GM12878 (cell line): Measurements from ENCODE around the gene LMBRD1. TPM values are rescaled to one million over a fixed set of nuclear protein-coding genes. Genes with fewer than 3 reads are reported as not detected.
A peak's percentile ranks its signal among the peaks of the same experiment; 100 is the strongest.

ENCODE experiments used
- ATAC-seq: fragments of 200-7000 bp; cut with Tn5 transposase; 3 replicates; pipeline ENCODE4 v1.9.1; 2020; ENCODE audit warnings: mild to moderate bottlenecking, moderate library complexity
- BruUV-seq: library from RNA; stranded (reverse); fragments of 400-500 nt; replicated peaks from 2 replicates; lab custom pipeline; 2021; lab: Mats Ljungman, UMichigan
- CTCF ChIA-PET: fragments of 300-600 bp; sonication (Branson Sonifier 250); formaldehyde crosslinking; extraction: SDS; loops from one replicate; lab custom pipeline; 2021; ENCODE audit warnings: inconsistent platforms; lab: Yijun Ruan, JAX
- POLR2A ChIA-PET: fragments of 350-600 bp; formaldehyde crosslinking; extraction: SDS; loops from one replicate; lab custom pipeline; 2021; ENCODE audit warnings: inconsistent platforms; lab: Charles Lee
- RAD21 ChIA-PET: fragments of 300-600 bp; sonication (Branson Sonifier 250); formaldehyde crosslinking; loops from one replicate; lab custom pipeline; 2023; ENCODE audit warnings: antibody characterized with exemption; ENCODE audit not compliant: unreplicated experiment; lab: Charles Lee
- SMC1A ChIA-PET: fragments of 300-600 bp; sonication (Branson Sonifier 250); formaldehyde crosslinking; loops from one replicate; lab custom pipeline; 2023; ENCODE audit not compliant: unreplicated experiment, uncharacterized antibody; lab: Charles Lee
- DNase-seq: peaks from one replicate; pipeline ENCODE4 v3.0.0-alpha.2; 2011; ENCODE audit warnings: low read depth, low spot score
- FAIRE-seq: peaks from 3 replicates; lab custom pipeline; 2011; peaks lifted over from hg19 to GRCh38; lab: Jason Lieb, UNC
- H2AFZ ChIP-seq: 2 replicates; pipeline ENCODE4 v1.6.0; 2011; ENCODE audit warnings: low read depth, low read length, control low read depth; ENCODE audit not compliant: control insufficient read depth
- H3K27ac ChIP-seq: 2 replicates; pipeline ENCODE4 v1.5.1; 2011; ENCODE audit warnings: control low read depth; ENCODE audit not compliant: control insufficient read depth, insufficient read depth
- H3K27me3 ChIP-seq, 2 experiments: replicated peaks in 1 of 2; 2 replicates each; pipeline versions ENCODE4 v1.6.0 to v1.6.1; 2011; ENCODE audit warnings: low read length in 1 of 2; ENCODE audit not compliant: control insufficient read depth in 2 of 2, insufficient read depth in 2 of 2
- H3K36me3 ChIP-seq, 2 experiments: 2 replicates each; pipeline ENCODE4 v1.5.1; 2011; ENCODE audit warnings: low read length in 1 of 2; ENCODE audit not compliant: control insufficient read depth in 2 of 2, insufficient read depth in 2 of 2
- H3K4me1 ChIP-seq: 2 replicates; pipeline ENCODE4 v1.6.1; 2011; ENCODE audit warnings: mild to moderate bottlenecking, low read length, moderate library complexity, mixed read lengths; ENCODE audit not compliant: control insufficient read depth, insufficient read depth
- H3K4me2 ChIP-seq: 2 replicates; pipeline ENCODE4 v1.6.0; 2011; ENCODE audit warnings: control low read depth; ENCODE audit not compliant: control insufficient read depth, insufficient read depth
- H3K4me3 ChIP-seq: fragments of 200-600 bp; sonication (generic); 2 replicates; pipeline ENCODE4 v1.5.1; 2016
- H3K79me2 ChIP-seq: 2 replicates; pipeline ENCODE4 v1.6.0; 2011; ENCODE audit warnings: low read length; ENCODE audit not compliant: control insufficient read depth, insufficient read depth
- H3K9ac ChIP-seq: 2 replicates; pipeline ENCODE4 v1.8.0; 2011; ENCODE audit warnings: low read length, control low read depth, mixed read lengths; ENCODE audit not compliant: control insufficient read depth, insufficient read depth
- H3K9me3 ChIP-seq: replicated peaks from 3 replicates; pipeline ENCODE4 v1.5.1; 2011; ENCODE audit warnings: mild to moderate bottlenecking, low read length; ENCODE audit not compliant: control insufficient read depth, insufficient read depth
- H4K20me1 ChIP-seq: 2 replicates; pipeline ENCODE4 v1.6.0; 2011; ENCODE audit not compliant: control insufficient read depth, insufficient read depth
- BMI1 ChIP-seq: fragments of 450-650 bp; IDR thresholded peaks from 2 replicates; pipeline ENCODE4 v1.6.1; 2016; ENCODE audit warnings: mild to moderate bottlenecking, moderate library complexity, borderline replicate concordance
- CBX5 ChIP-seq: sonication (generic); IDR thresholded peaks from 2 replicates; pipeline ENCODE4 v1.6.1; 2016; ENCODE audit warnings: low read depth, moderate library complexity, mild to moderate bottlenecking, inconsistent platforms
- CREB1 ChIP-seq: IDR thresholded peaks from 2 replicates; pipeline ENCODE4 v1.6.1; 2012; ENCODE audit warnings: low read depth, mild to moderate bottlenecking, inconsistent platforms
- EP300 ChIP-seq, 2 experiments: fragments of 150-350 bp in 1 of 2; IDR thresholded peaks; 2 replicates each; pipeline ENCODE4 v1.6.1; 2011 to 2012; ENCODE audit warnings: low read depth in 2 of 2, low read length in 2 of 2, borderline replicate concordance in 1 of 2, improper control_type of control experiment in 1 of 2, inconsistent platforms in 1 of 2; ENCODE audit not compliant: control insufficient read depth in 1 of 2
- IRF4 ChIP-seq: IDR thresholded peaks from 2 replicates; pipeline ENCODE4 v1.6.1; 2011; ENCODE audit warnings: low read depth, low read length
- MXI1 ChIP-seq: fragments of 150-350 bp; IDR thresholded peaks from 2 replicates; pipeline ENCODE4 v1.6.1; 2011; ENCODE audit warnings: low read depth, mild to moderate bottlenecking, inconsistent platforms, low read length, improper control_type of control experiment
- NBN ChIP-seq: fragments of 450-650 bp; IDR thresholded peaks from 2 replicates; pipeline ENCODE4 v1.6.1; 2016
- NR2C2 ChIP-seq: IDR thresholded peaks from 2 replicates; pipeline ENCODE4 v1.6.1; 2011; ENCODE audit warnings: borderline replicate concordance, low read depth; ENCODE audit not compliant: control insufficient read depth, insufficient read length
- RAD21 ChIP-seq: IDR thresholded peaks from 2 replicates; pipeline ENCODE4 v1.6.1; 2011; ENCODE audit warnings: mild to moderate bottlenecking, low read depth, low read length, moderate library complexity; ENCODE audit not compliant: insufficient read depth
- RFX5 ChIP-seq: IDR thresholded peaks from 2 replicates; pipeline ENCODE4 v1.6.1; 2011; ENCODE audit warnings: low read depth, low read length, improper control_type of control experiment
- SIX5 ChIP-seq: IDR thresholded peaks from 2 replicates; pipeline ENCODE4 v1.6.1; 2011; ENCODE audit warnings: mild to moderate bottlenecking, low read depth, low read length, moderate library complexity; ENCODE audit not compliant: severe bottlenecking
- TBL1XR1 ChIP-seq: IDR thresholded peaks from 2 replicates; pipeline ENCODE4 v1.6.1; 2012; ENCODE audit warnings: low read depth, low read length, improper control_type of control experiment
- WRNIP1 ChIP-seq: IDR thresholded peaks from 2 replicates; pipeline ENCODE4 v1.6.1; 2011; ENCODE audit warnings: low read depth, low read length, improper control_type of control experiment, borderline replicate concordance
- in situ Hi-C: fragments of 300-500 bp; cut with MboI; formaldehyde crosslinking; loops from 9 replicates; pipeline ENCODE4 v1.14.3; 2018; ENCODE audit warnings: mixed read lengths
- intact Hi-C: fragments of 100-400 bp; cut with micrococcal nuclease; formaldehyde crosslinking; loops from one replicate; pipeline ENCODE4 v1.14.2; 2022; ENCODE audit not compliant: unreplicated experiment
- polyA plus RNA-seq, 11 experiments: library from polyadenylated mRNA; depleted of rRNA in 4 of 11; unstranded in 6 of 11; stranded (reverse) in 5 of 11; fragments of >200 nt; fragmentation: Nextera tagmentation in 4 of 11; fragmentation: Illumina TruSeq in 1 of 11; extraction: Ambion mirVana in 4 of 11; extraction: Trizol in 1 of 11; gene quantifications; 1 replicate in 1 of 11; 2 replicates in 10 of 11; pipeline versions ENCODE4 v1.2.1 to v1.2.3, GENCODE V29; 2011 to 2016; ENCODE audit warnings: inconsistent platforms in 2 of 11, missing spikeins in 2 of 11, low read depth in 1 of 11
- total RNA-seq, 4 experiments: library from RNA; depleted of rRNA in 3 of 4; stranded (reverse); fragments of >200 nt in 3 of 4; fragmentation: Illumina TruSeq in 1 of 4; extraction: Trizol in 1 of 4; gene quantifications; 2 replicates each; pipeline versions ENCODE4 v1.2.1 to v1.2.3, GENCODE V29; 2013 to 2021
- TF ChIP-seq, protein P1 (sequence below): IDR thresholded peaks from 2 replicates; pipeline ENCODE4 v1.6.1; 2011; ENCODE audit warnings: mild to moderate bottlenecking, low read depth, low read length, moderate library complexity; ENCODE audit not compliant: insufficient replicate concordance
- TF ChIP-seq, protein P2 (sequence below): fragments of 450-650 bp; IDR thresholded peaks from 2 replicates; pipeline ENCODE4 v1.6.1; 2017; ENCODE audit warnings: mild to moderate bottlenecking, moderate library complexity
- TF ChIP-seq, protein P3 (sequence below): IDR thresholded peaks from 2 replicates; pipeline ENCODE4 v1.6.1; 2011; ENCODE audit warnings: low read depth, mild to moderate bottlenecking, low read length, moderate library complexity, borderline replicate concordance; ENCODE audit errors: extremely low read depth
- TF ChIP-seq, protein P4 (sequence below): IDR thresholded peaks from 2 replicates; pipeline ENCODE4 v1.6.1; 2011; ENCODE audit warnings: borderline replicate concordance, low read depth, mild to moderate bottlenecking, moderate library complexity, low read length; ENCODE audit not compliant: insufficient read depth, poor library complexity, severe bottlenecking

Gene LMBRD1
- total and polyA plus RNA-seq, 10 of the 15 experiments (the other 5 are each of a cell fraction or from before 2014, with no cell fraction given), result 20.0 to 82.1 (median 27.2) TPM

DNA sequence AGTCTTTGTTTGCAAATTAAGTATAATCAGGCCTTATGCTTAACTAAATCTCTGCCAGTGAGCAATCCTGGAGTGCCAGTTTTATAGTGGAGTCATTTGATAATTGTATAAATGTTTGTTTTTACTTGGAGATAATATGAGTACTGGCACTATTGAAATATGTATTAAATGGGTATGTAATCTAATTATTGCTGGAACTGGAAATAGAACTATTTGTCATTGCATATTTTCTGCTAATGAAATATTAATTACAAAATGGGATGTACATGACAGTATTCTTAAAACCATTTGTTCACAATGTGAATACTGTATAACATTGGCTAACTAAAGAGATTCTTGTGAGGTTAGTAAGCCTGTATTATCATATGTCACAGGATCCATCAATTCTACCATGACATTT lies 20.5 kb upstream of the LMBRD1 start:
- BruUV-seq, result no TSS peak
- FAIRE-seq (no peak), DNase-seq (no peak), ATAC-seq (no peak)
- ChIA-PET POLR2A (no interaction called here), SMC1A (interaction anchor here (0.9 to 6.1 kb wide), 6 partner anchors 18 to 290 kb away, joined by 3 to 76 read pairs (median 12); partner anchors contain the start of gene LMBRD1), RAD21 (interaction anchor here (4.1 to 4.2 kb wide), 3 partner anchors 20 to 48 kb away, joined by 26 to 49 read pairs (median 43); partner anchors contain the start of genes COL19A1 and LMBRD1), CTCF (interaction anchor here (0.6 to 1.7 kb wide), 4 partner anchors 13 to 86 kb away, joined by 3 to 7 read pairs (median 4); no protein-coding TSS in a partner anchor)
- no peaks in the 10 kb centered on the region; the same call in 1 of the 2 replicates for H3K79me2 ChIP-seq
- H2AFZ ChIP-seq, result no peak overlapping the region; the same call in none of the 2 replicates
- H4K20me1 ChIP-seq, result no peaks in the 10 kb centered on the region
- no peak overlapping the region for H3K4me2 ChIP-seq
- no peak overlapping the region for H3K9ac ChIP-seq
- no peaks in the 10 kb centered on the region for H3K9me3 ChIP-seq
- no peak for TF ChIP-seq CREB1
- no peak for TF ChIP-seq MXI1
- TF ChIP-seq, protein P1, sequence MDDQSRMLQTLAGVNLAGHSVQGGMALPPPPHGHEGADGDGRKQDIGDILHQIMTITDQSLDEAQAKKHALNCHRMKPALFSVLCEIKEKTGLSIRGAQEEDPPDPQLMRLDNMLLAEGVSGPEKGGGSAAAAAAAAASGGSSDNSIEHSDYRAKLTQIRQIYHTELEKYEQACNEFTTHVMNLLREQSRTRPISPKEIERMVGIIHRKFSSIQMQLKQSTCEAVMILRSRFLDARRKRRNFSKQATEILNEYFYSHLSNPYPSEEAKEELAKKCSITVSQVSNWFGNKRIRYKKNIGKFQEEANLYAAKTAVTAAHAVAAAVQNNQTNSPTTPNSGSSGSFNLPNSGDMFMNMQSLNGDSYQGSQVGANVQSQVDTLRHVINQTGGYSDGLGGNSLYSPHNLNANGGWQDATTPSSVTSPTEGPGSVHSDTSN, result no peak
- TF ChIP-seq RFX5, result no peak
- TF ChIP-seq WRNIP1, result no peak
- no peak for TF ChIP-seq CBX5
- TF ChIP-seq TBL1XR1, result no peak
- TF ChIP-seq SIX5, result no peak
- TF ChIP-seq NR2C2, result no peak
- no peak for TF ChIP-seq RAD21
- TF ChIP-seq, protein P2, sequence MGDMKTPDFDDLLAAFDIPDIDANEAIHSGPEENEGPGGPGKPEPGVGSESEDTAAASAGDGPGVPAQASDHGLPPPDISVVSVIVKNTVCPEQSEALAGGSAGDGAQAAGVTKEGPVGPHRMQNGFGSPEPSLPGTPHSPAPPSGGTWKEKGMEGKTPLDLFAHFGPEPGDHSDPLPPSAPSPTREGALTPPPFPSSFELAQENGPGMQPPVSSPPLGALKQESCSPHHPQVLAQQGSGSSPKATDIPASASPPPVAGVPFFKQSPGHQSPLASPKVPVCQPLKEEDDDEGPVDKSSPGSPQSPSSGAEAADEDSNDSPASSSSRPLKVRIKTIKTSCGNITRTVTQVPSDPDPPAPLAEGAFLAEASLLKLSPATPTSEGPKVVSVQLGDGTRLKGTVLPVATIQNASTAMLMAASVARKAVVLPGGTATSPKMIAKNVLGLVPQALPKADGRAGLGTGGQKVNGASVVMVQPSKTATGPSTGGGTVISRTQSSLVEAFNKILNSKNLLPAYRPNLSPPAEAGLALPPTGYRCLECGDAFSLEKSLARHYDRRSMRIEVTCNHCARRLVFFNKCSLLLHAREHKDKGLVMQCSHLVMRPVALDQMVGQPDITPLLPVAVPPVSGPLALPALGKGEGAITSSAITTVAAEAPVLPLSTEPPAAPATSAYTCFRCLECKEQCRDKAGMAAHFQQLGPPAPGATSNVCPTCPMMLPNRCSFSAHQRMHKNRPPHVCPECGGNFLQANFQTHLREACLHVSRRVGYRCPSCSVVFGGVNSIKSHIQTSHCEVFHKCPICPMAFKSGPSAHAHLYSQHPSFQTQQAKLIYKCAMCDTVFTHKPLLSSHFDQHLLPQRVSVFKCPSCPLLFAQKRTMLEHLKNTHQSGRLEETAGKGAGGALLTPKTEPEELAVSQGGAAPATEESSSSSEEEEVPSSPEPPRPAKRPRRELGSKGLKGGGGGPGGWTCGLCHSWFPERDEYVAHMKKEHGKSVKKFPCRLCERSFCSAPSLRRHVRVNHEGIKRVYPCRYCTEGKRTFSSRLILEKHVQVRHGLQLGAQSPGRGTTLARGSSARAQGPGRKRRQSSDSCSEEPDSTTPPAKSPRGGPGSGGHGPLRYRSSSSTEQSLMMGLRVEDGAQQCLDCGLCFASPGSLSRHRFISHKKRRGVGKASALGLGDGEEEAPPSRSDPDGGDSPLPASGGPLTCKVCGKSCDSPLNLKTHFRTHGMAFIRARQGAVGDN, result no peak
- TF ChIP-seq, protein P3, sequence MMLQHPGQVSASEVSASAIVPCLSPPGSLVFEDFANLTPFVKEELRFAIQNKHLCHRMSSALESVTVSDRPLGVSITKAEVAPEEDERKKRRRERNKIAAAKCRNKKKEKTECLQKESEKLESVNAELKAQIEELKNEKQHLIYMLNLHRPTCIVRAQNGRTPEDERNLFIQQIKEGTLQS, result no peak
- TF ChIP-seq EP300 (IDR thresholded peaks at IDR 0.05; ENCODE audit: borderline replicate concordance in 1 of 2, control insufficient read depth in 1 of 2, low read depth in 2 of 2, low read length in 2 of 2), result no peak
- TF ChIP-seq, protein P4, sequence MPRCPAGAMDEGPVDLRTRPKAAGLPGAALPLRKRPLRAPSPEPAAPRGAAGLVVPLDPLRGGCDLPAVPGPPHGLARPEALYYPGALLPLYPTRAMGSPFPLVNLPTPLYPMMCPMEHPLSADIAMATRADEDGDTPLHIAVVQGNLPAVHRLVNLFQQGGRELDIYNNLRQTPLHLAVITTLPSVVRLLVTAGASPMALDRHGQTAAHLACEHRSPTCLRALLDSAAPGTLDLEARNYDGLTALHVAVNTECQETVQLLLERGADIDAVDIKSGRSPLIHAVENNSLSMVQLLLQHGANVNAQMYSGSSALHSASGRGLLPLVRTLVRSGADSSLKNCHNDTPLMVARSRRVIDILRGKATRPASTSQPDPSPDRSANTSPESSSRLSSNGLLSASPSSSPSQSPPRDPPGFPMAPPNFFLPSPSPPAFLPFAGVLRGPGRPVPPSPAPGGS, result no peak
- TF ChIP-seq NBN, result no peak
- TF ChIP-seq BMI1, result no peak
- no peak for TF ChIP-seq IRF4
- H3K36me3 ChIP-seq, result no peaks in the 10 kb centered on the region
- peaks cover 41% of the 10 kb centered on the region for H3K4me1 ChIP-seq
- in situ Hi-C loops (no loop called here), intact Hi-C loops (loop anchor here (2.0 kb wide), 1 partner anchor 23 kb away; no protein-coding TSS in a partner anchor)
- H3K27me3 ChIP-seq, result no peaks in the 10 kb centered on the region
- no peak overlapping the region for H3K4me3 ChIP-seq
- 0 out of 2 replicates have a peak overlapping the region, but pooled peaks have one; percentile 82 for H3K27ac ChIP-seq
